K562 (cell line): ENCODE results near the gene NUAK2. TPM values are rescaled to one million over a fixed set of nuclear protein-coding genes. Genes with fewer than 3 reads are reported as not detected.

ENCODE experiments used
- ARNT ChIP-seq, 2 experiments: fragments of 450-650 bp; IDR thresholded peaks; 2 replicates each; pipeline ENCODE4 v1.6.1; 2016; ENCODE audit warnings: mild to moderate bottlenecking in 1 of 2
- BCL6 ChIP-seq: fragments of 250-450 bp; sonication (Bioruptor Pico); IDR thresholded peaks from 2 replicates; pipeline ENCODE4 v1.4.0; 2020
- GABPB2 ChIP-seq: fragments of 250-450 bp; sonication (Bioruptor Pico); conservative IDR thresholded peaks from 2 replicates; pipeline ENCODE4 v1.5.1; 2021; ENCODE audit warnings: mild to moderate bottlenecking
- HINFP ChIP-seq: fragments of 450-650 bp; conservative IDR thresholded peaks from 2 replicates; pipeline ENCODE4 v1.6.1; 2016; ENCODE audit warnings: missing genetic modification characterization, low read depth, mild to moderate bottlenecking, control low read depth, missing compliant biosample characterization
- LEF1 ChIP-seq: fragments of 450-650 bp; IDR thresholded peaks from 2 replicates; pipeline ENCODE4 v1.6.1; 2016; ENCODE audit warnings: mild to moderate bottlenecking
- MLLT1 ChIP-seq, 2 experiments: fragments of 450-650 bp; IDR thresholded peaks; 2 replicates each; pipeline ENCODE4 v1.6.1; 2016
- MTA3 ChIP-seq: fragments of 450-650 bp; formaldehyde crosslinking; IDR thresholded peaks from 2 replicates; pipeline ENCODE4 v1.6.1; 2017; ENCODE audit warnings: mild to moderate bottlenecking, borderline replicate concordance
- MTF1 ChIP-seq: fragments of 250-450 bp; sonication (Bioruptor Pico); IDR thresholded peaks from 2 replicates; pipeline ENCODE4 v1.9.0; 2021; ENCODE audit warnings: moderate library complexity, mild to moderate bottlenecking, inconsistent platforms, borderline replicate concordance
- PCBP1 ChIP-seq: fragments of 200-400 bp; formaldehyde crosslinking; IDR thresholded peaks from 2 replicates; pipeline ENCODE4 v1.6.1; 2018; ENCODE audit warnings: mild to moderate bottlenecking, low read depth, low read length; ENCODE audit not compliant: poor library complexity, severe bottlenecking
- POU5F1 ChIP-seq: fragments of 150-350 bp; IDR thresholded peaks from 2 replicates; pipeline ENCODE4 v1.6.1; 2014; ENCODE audit warnings: borderline replicate concordance, low read length, low read depth, mild to moderate bottlenecking; ENCODE audit not compliant: partially characterized antibody
- RBFOX2 ChIP-seq: fragments of 200-400 bp; formaldehyde crosslinking; IDR thresholded peaks from 2 replicates; pipeline ENCODE4 v1.6.1; 2017; ENCODE audit warnings: low read depth, mild to moderate bottlenecking, low read length, moderate library complexity
- SMAD4 ChIP-seq: fragments of 250-450 bp; sonication (Bioruptor Pico); conservative IDR thresholded peaks from 2 replicates; pipeline ENCODE4 v1.8.0; 2021; ENCODE audit warnings: inconsistent platforms, mild to moderate bottlenecking, moderate library complexity
- SMARCC2 ChIP-seq: fragments of 450-650 bp; IDR thresholded peaks from 2 replicates; pipeline ENCODE4 v1.6.1; 2017; ENCODE audit warnings: antibody characterized with exemption, moderate library complexity, mild to moderate bottlenecking, low read depth
- TBL1XR1 ChIP-seq, 2 experiments: IDR thresholded peaks; 2 replicates each; pipeline ENCODE4 v1.6.1; 2012; ENCODE audit warnings: improper control_type of control experiment in 2 of 2, low read length in 2 of 2, mild to moderate bottlenecking in 1 of 2
- TSC22D4 ChIP-seq: fragments of 450-650 bp; IDR thresholded peaks from 2 replicates; pipeline ENCODE4 v1.6.1; 2016; ENCODE audit warnings: missing genetic modification characterization, missing biosample characterization, control low read depth
- ZNF764 ChIP-seq: fragments of 250-450 bp; sonication (Bioruptor Pico); IDR thresholded peaks from 2 replicates; pipeline ENCODE4 v1.4.0; 2020; ENCODE audit warnings: low read depth, mild to moderate bottlenecking, moderate library complexity
- polyA plus RNA-seq, 8 experiments: library from polyadenylated mRNA; depleted of rRNA in 4 of 8; stranded (reverse) in 5 of 8; unstranded in 3 of 8; fragments of >200 nt; fragmentation: Nextera tagmentation in 2 of 8; fragmentation: Illumina TruSeq in 1 of 8; extraction: Ambion mirVana in 2 of 8; extraction: Trizol in 1 of 8; gene quantifications; 2 replicates each; pipeline versions ENCODE4 v1.2.1 to v1.2.3, GENCODE V29; 2011 to 2014; ENCODE audit warnings: inconsistent platforms in 1 of 8, missing spikeins in 1 of 8
- total RNA-seq, 7 experiments: library from RNA; depleted of rRNA in 6 of 7; stranded (reverse); fragments of >200 nt in 6 of 7; fragmentation: Illumina TruSeq in 2 of 7; extraction: Trizol in 2 of 7; gene quantifications; 2 replicates each; pipeline versions ENCODE4 v1.2.1 to v1.2.3, GENCODE V29; 2011 to 2021; ENCODE audit warnings: low replicate concordance in 1 of 7
- TF ChIP-seq, protein P1 (sequence below), 2 experiments: fragments of 150-350 bp in 1 of 2; IDR thresholded peaks; 2 replicates each; pipeline ENCODE4 v1.6.1; 2012 to 2016; ENCODE audit warnings: low read depth in 2 of 2, low read length in 2 of 2, mild to moderate bottlenecking in 1 of 2, moderate library complexity in 1 of 2

NUAK2 gene
- total and polyA plus RNA-seq, 9 of the 15 experiments (the other 6 are each of a cell fraction or from before 2014, with no cell fraction given): 0.04 to 0.44 (median 0.14) TPM

DNA sequence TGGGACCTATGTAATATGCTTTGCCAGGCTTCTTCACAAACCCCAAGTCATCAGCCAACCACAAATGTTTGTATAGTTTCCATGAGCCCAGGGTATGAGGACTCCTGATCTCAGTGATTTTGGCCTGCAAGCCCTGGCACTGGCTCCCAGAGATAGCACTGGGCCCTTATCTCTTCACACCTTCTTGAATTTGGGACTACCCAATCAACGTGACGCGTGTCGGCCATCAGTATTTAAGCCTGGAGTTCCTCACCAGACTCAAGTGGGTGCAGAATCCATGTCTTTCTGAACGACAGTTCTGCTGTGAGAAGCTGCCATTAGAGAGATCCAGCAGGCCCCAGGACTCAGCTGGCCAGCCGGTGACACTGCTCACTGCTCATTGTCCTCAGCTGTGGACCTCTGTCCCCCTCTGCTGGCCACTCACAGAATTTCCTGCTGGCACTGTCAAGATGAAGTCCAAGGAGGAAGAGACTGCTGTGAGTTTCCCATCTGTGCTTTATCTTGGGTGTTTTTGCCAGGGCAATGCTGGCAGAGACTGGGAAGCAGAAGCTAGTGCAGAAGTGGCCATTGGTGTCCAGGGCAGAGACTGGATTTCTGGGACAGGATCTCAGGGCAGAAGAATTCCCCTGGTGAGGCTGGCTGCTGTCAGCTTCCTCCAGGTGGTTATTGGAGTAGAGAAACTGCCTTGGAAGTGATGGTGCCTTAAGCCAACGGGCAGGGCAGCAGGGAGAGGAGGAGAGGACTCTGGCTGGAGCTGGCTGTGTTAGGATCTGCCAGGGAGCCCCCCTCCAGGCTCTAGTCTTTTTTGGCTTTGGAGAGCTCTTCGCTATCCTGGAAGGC, 65.4 kb downstream of the NUAK2 start (continued):
- TF ChIP-seq TBL1XR1 (IDR thresholded peaks at IDR 0.05; ENCODE audit: low read length in 2 of 2) (peak in 1 of 2 experiments; percentile 86; a peak in 3 of 4 replicates), RBFOX2 (no peak), HINFP (tag) (no peak), GABPB2 (CRISPR knock-in tag) (no peak), SMARCC2 (peak; percentile 75; the same call in 1 of the 2 replicates), MTA3 (peak; percentile 78; the same call in 1 of the 2 replicates), TSC22D4 (no peak), PCBP1 (no peak), POU5F1 (no peak), ARNT (IDR thresholded peaks at IDR 0.05) (0 out of 4 replicates have a peak, but pooled peaks have one; percentile 68 to 81), SMAD4 (peak; percentile 93), MLLT1 (IDR thresholded peaks at IDR 0.05) (peak; percentile 40 to 74; a peak in 2 of 4 replicates), BCL6 (CRISPR knock-in tag) (peak; percentile 27; the same call in 1 of the 2 replicates), MTF1 (CRISPR knock-in tag) (no peak), LEF1 (peak; percentile 68), ZNF764 (no peak)
- TF ChIP-seq, protein P1, sequence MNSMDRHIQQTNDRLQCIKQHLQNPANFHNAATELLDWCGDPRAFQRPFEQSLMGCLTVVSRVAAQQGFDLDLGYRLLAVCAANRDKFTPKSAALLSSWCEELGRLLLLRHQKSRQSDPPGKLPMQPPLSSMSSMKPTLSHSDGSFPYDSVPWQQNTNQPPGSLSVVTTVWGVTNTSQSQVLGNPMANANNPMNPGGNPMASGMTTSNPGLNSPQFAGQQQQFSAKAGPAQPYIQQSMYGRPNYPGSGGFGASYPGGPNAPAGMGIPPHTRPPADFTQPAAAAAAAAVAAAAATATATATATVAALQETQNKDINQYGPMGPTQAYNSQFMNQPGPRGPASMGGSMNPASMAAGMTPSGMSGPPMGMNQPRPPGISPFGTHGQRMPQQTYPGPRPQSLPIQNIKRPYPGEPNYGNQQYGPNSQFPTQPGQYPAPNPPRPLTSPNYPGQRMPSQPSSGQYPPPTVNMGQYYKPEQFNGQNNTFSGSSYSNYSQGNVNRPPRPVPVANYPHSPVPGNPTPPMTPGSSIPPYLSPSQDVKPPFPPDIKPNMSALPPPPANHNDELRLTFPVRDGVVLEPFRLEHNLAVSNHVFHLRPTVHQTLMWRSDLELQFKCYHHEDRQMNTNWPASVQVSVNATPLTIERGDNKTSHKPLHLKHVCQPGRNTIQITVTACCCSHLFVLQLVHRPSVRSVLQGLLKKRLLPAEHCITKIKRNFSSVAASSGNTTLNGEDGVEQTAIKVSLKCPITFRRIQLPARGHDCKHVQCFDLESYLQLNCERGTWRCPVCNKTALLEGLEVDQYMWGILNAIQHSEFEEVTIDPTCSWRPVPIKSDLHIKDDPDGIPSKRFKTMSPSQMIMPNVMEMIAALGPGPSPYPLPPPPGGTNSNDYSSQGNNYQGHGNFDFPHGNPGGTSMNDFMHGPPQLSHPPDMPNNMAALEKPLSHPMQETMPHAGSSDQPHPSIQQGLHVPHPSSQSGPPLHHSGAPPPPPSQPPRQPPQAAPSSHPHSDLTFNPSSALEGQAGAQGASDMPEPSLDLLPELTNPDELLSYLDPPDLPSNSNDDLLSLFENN (IDR thresholded peaks at IDR 0.05; ENCODE audit: low read depth in 2 of 2, low read length in 2 of 2): peak in 1 of 2 experiments; percentile 90; a peak in 2 of 4 replicates
